A673 (cell line): ENCODE measurements around the gene NCOR1. TPM values are rescaled to one million over a fixed set of nuclear protein-coding genes. Genes with fewer than 3 reads are reported as not detected.

ENCODE experiments used
- BruUV-seq: library from RNA; stranded (reverse); fragments of 400-500 nt; replicated peaks from 2 replicates; lab custom pipeline; 2021; lab: Mats Ljungman, UMichigan
- CTCF ChIA-PET: fragments of 300-600 bp; sonication (Branson Sonifier 250); formaldehyde crosslinking; loops from one replicate; lab custom pipeline; 2022; ENCODE audit warnings: antibody characterized with exemption; lab: Charles Lee
- POLR2A ChIA-PET: fragments of 300-600 bp; sonication (Branson Sonifier 250); formaldehyde crosslinking; loops from one replicate; lab custom pipeline; 2022; ENCODE audit warnings: antibody characterized with exemption; ENCODE audit not compliant: low non-redundant PET; lab: Charles Lee
- DNase-seq: peaks from one replicate; pipeline ENCODE4 v3.0.0-alpha.2; 2015; ENCODE audit warnings: low spot score
- H3K27ac ChIP-seq: fragments of 200-600 bp; sonication (generic); 2 replicates; pipeline ENCODE4 v1.5.1; 2016; ENCODE audit warnings: mixed run types, low read depth, mild to moderate bottlenecking, mixed read lengths, antibody characterized with exemption, low read length; ENCODE audit not compliant: poor library complexity, severe bottlenecking
- H3K27me3 ChIP-seq: fragments of 200-600 bp; sonication (generic); replicated peaks from 2 replicates; pipeline ENCODE4 v1.6.1; 2017; ENCODE audit warnings: mixed run types, low read depth, mild to moderate bottlenecking, mixed read lengths, antibody characterized with exemption, low read length; ENCODE audit not compliant: insufficient read depth, poor library complexity
- H3K36me3 ChIP-seq: fragments of 200-600 bp; sonication (generic); 2 replicates; pipeline ENCODE4 v1.6.1; 2016; ENCODE audit warnings: mixed run types, mild to moderate bottlenecking, mixed read lengths, antibody characterized with exemption, low read length; ENCODE audit not compliant: insufficient read depth, poor library complexity, severe bottlenecking
- H3K4me1 ChIP-seq: fragments of 200-600 bp; sonication (generic); 2 replicates; pipeline ENCODE4 v1.6.1; 2017; ENCODE audit warnings: mixed run types, mild to moderate bottlenecking, mixed read lengths, antibody characterized with exemption, low read length; ENCODE audit not compliant: insufficient read depth, poor library complexity, severe bottlenecking
- H3K4me3 ChIP-seq: fragments of 200-600 bp; sonication (generic); 2 replicates; pipeline ENCODE4 v1.5.1; 2016; ENCODE audit warnings: low read depth, mixed run types, mild to moderate bottlenecking, mixed read lengths, low read length; ENCODE audit not compliant: poor library complexity, severe bottlenecking
- H3K9me3 ChIP-seq: fragments of 200-600 bp; sonication (generic); 2 replicates; pipeline ENCODE4 v1.6.1; 2016; ENCODE audit warnings: mixed run types, low read depth, mild to moderate bottlenecking, mixed read lengths, antibody characterized with exemption, low read length; ENCODE audit not compliant: poor library complexity, severe bottlenecking
- CTCF ChIP-seq: fragments of 300-800, 200-600 bp; sonication (generic); conservative IDR thresholded peaks from 2 replicates; pipeline ENCODE4 v1.5.1; 2017; ENCODE audit warnings: low read depth, mild to moderate bottlenecking, antibody characterized with exemption, low read length, moderate library complexity, mixed read lengths
- EZH2 ChIP-seq: fragments of 200-600 bp; sonication (generic); IDR thresholded peaks from 2 replicates; pipeline ENCODE4 v1.6.1; 2017; ENCODE audit warnings: borderline replicate concordance, low read depth, mild to moderate bottlenecking, mixed read lengths, antibody characterized with exemption, low read length; ENCODE audit not compliant: poor library complexity, severe bottlenecking
- intact Hi-C: fragments of 100-400 bp; cut with micrococcal nuclease; formaldehyde crosslinking; loops from one replicate; pipeline ENCODE4 v1.10.0; 2022; ENCODE audit not compliant: unreplicated experiment
- total RNA-seq: library from RNA; stranded (reverse); gene quantifications from 2 replicates; pipeline ENCODE4 v1.2.3, GENCODE V29; 2021

Gene NCOR1
- total RNA-seq, 1 experiment from 2014 or later: 150 TPM

GRCh38 chr17:16003841-16004240 lies 211.5 kb downstream of the NCOR1 start:
- H3K36me3 ChIP-seq: peaks cover 79% of the 10 kb centered on the region
- H3K9me3 ChIP-seq: peaks cover 8% of the 10 kb centered on the region
- H3K27ac ChIP-seq: no peak overlapping the region
- no TSS peak for BruUV-seq
- H3K4me1 ChIP-seq: peaks cover 5% of the 10 kb centered on the region
- no peaks in the 10 kb centered on the region for H3K27me3 ChIP-seq
- intact Hi-C loops: no loop called here
- ChIA-PET CTCF (no interaction called here), POLR2A (no interaction called here)
- no peak for DNase-seq
- H3K4me3 ChIP-seq: no peak overlapping the region
- TF ChIP-seq EZH2 (no peak), CTCF (no peak)

GRCh38 chr17:16002708-16003260 lies 212.6 kb downstream of the NCOR1 start:
- Histone ChIP-seq H3K9me3 (peaks cover 8% of the 10 kb centered on the region), H3K4me1 (peaks cover 5% of the 10 kb centered on the region), H3K27ac (no peak overlapping the region), H3K36me3 (peaks cover 69% of the 10 kb centered on the region), H3K4me3 (no peak overlapping the region), H3K27me3 (no peaks in the 10 kb centered on the region)
- CTCF ChIA-PET: no interaction called here
- BruUV-seq: no TSS peak
- intact Hi-C loops: no loop called here
- POLR2A ChIA-PET: no interaction called here
- no peak for TF ChIP-seq CTCF
- DNase-seq: no peak

GRCh38 chr17:16001226-16001897 lies 214.0 kb downstream of the NCOR1 start:
- peaks cover 55% of the 10 kb centered on the region for H3K36me3 ChIP-seq
- no peaks in the 10 kb centered on the region for H3K27me3 ChIP-seq
- H3K4me1 ChIP-seq: peaks cover 5% of the 10 kb centered on the region
- no peak for TF ChIP-seq EZH2
- TF ChIP-seq CTCF: no peak
- peak overlapping the region; percentile 86 for H3K4me3 ChIP-seq
- no peak for DNase-seq
- POLR2A ChIA-PET: no interaction called here
- peaks cover 8% of the 10 kb centered on the region for H3K9me3 ChIP-seq
- H3K27ac ChIP-seq: no peak overlapping the region
- intact Hi-C loops: no loop called here
- CTCF ChIA-PET: no interaction called here
- BruUV-seq: no TSS peak
